ENCODE results near the gene FLACC1. TPM values are rescaled to one million over a fixed set of nuclear protein-coding genes. Genes with fewer than 3 reads are reported as not detected.

The FLACC1 gene
- total RNA-seq, 2 donors from 2014 or later: 0.27 to 0.97 TPM

DNA sequence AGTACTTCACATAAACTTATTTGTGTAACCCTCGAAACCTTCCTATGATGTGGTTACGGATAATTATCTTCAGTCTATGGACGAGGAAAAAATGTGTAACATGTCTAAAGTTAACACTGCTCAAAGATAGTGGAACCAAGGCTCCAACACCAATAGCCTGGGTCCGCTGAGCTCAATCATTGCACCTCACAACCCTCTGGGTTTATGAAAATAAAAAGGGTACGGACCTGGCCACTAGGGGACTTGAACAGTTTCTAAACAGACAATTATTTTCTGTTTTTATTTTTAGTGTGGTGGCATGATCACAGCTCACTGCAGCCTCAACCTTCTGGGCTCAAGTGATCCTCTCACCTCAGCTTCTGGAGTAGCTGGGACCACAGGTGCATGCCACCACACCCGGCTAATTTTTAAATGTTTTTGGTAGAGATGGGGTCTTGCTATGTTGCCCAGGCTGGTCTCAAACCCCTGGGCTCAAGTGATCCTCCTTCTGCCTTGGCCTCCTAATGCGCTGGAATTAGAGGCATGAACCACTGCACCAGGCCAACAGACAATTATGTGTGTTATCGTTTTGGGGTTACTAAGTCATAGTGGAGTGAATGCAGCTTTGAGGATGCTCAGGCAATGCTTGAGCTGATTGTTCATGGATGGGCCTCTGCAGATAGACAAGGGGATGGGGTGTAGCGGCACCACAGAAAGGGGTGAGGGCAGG, 86.7 kb downstream of the FLACC1 start:
- Histone ChIP-seq H3K36me3 (no peaks in the 10 kb centered on the region), H3K27me3 (replicated peaks; ENCODE audit: insufficient read depth) (no peaks in the 10 kb centered on the region), H3K4me3 (no peak overlapping the region), H3K27ac (no peak overlapping the region), H3K9me3 (no peaks in the 10 kb centered on the region), H3K4me1 (replicated peaks) (no peaks in the 10 kb centered on the region)
- DNase-seq (ENCODE audit: low spot score): no peak
- TF ChIP-seq POLR2AphosphoS5 (IDR thresholded peaks at IDR 0.05) (no peak), POLR2A (IDR thresholded peaks at IDR 0.05) (no peak)
- TF ChIP-seq, protein P1, sequence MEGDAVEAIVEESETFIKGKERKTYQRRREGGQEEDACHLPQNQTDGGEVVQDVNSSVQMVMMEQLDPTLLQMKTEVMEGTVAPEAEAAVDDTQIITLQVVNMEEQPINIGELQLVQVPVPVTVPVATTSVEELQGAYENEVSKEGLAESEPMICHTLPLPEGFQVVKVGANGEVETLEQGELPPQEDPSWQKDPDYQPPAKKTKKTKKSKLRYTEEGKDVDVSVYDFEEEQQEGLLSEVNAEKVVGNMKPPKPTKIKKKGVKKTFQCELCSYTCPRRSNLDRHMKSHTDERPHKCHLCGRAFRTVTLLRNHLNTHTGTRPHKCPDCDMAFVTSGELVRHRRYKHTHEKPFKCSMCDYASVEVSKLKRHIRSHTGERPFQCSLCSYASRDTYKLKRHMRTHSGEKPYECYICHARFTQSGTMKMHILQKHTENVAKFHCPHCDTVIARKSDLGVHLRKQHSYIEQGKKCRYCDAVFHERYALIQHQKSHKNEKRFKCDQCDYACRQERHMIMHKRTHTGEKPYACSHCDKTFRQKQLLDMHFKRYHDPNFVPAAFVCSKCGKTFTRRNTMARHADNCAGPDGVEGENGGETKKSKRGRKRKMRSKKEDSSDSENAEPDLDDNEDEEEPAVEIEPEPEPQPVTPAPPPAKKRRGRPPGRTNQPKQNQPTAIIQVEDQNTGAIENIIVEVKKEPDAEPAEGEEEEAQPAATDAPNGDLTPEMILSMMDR (IDR thresholded peaks at IDR 0.05): no peak
- intact Hi-C loops (cut with DNase I): no loop called here
- WGBS: 91% methylated on average over 9 of the region's 9 CpGs

DNA sequence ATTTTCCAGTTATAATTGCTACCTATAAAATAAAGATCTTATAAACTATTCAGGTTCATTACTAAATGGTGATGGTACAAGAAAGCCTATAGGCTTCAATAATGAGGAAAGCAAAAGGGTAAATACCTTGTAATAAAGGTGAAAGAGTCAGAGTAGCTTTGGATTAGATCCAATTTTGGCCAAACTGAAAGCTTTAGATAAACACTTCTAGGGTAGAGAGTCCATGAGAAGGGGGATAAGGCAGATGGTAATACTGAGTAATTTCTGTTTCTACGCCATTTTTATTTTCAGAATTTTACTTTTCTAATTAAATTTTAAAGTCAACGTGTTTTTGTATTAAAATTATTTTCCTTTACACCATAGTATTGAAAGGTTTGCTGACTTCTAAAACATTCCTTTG, 87.4 kb downstream of the FLACC1 start:
- no peaks in the 10 kb centered on the region for H3K4me1 ChIP-seq (replicated peaks)
- TF ChIP-seq POLR2A (IDR thresholded peaks at IDR 0.05) (no peak), POLR2AphosphoS5 (IDR thresholded peaks at IDR 0.05) (no peak)
- TF ChIP-seq, protein P1 (IDR thresholded peaks at IDR 0.05): no peak
- H3K27me3 ChIP-seq (replicated peaks; ENCODE audit: insufficient read depth): no peaks in the 10 kb centered on the region
- 93% methylated on average over 2 of the region's 2 CpGs for WGBS
- intact Hi-C loops (cut with DNase I): no loop called here
- H3K36me3 ChIP-seq: no peaks in the 10 kb centered on the region
- no peaks in the 10 kb centered on the region for H3K9me3 ChIP-seq
- no peak overlapping the region for H3K4me3 ChIP-seq
- no peak for DNase-seq (ENCODE audit: low spot score)
- no peak overlapping the region for H3K27ac ChIP-seq

DNA sequence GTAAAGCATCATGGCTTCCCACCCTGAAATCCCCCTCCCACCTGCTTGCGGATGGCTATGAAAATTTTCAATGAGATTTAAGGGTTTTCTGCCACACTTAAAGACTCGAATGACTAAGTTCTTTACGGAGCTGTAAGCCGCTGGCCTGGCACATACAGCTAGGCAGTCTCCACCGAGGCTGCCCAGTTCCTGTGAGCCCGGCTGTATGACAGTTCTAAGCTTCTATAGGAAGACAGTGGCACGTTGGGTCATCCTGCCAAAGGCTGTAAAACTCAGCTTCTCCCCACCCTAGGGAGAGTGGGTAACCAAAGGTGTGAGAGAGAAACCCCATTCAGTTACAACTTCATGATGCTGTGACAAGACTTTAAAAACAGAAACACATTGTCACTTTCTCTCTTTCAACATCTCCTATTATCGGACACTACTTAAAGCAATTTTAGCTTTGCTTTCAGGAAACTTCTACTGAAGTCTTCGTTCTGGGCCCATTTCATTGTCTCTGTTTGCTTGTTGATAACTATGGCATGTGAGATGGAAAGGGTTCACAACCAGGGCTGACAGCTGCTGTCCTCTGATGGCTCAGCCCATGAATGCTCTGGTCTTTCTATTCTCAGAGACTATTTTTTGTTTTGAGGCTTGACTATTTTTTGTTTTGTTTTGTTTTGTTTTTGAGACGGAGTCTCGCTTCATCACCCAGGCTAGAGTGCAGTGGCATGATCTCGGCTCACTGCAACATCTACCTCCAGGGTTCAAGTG, 89.7 kb downstream of the FLACC1 start:
- no peak overlapping the region for H3K4me3 ChIP-seq
- H3K9me3 ChIP-seq: no peaks in the 10 kb centered on the region
- WGBS: 85% methylated on average over 12 of the region's 12 CpGs
- no peaks in the 10 kb centered on the region for H3K4me1 ChIP-seq (replicated peaks)
- intact Hi-C loops (cut with DNase I): no loop called here
- TF ChIP-seq, protein P1 (IDR thresholded peaks at IDR 0.05): no peak
- TF ChIP-seq POLR2A (IDR thresholded peaks at IDR 0.05): no peak
- DNase-seq (ENCODE audit: low spot score): no peak
- H3K36me3 ChIP-seq: no peaks in the 10 kb centered on the region
- H3K27me3 ChIP-seq (replicated peaks; ENCODE audit: insufficient read depth): no peaks in the 10 kb centered on the region
- H3K27ac ChIP-seq: no peak overlapping the region

DNA sequence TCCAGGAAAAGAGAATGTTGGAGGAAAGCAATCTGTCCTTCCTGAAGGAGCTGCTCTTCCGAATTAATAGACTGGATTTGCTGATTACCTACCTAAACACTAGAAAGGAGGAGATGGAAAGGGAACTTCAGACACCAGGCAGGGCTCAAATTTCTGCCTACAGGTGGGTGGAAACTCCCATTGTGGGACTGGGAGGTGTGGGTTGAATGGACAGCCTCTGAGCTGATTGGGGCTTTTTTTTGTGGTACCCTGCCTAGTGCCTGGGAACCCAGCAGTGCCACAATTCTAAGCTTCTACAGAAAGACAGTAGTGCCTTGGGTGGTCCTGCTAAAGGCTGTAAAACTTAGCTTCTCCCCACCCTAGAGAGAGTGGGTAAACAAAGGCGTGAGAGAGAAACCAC, 90.5 kb downstream of the FLACC1 start:
- no peak for DNase-seq (ENCODE audit: low spot score)
- intact Hi-C loops (cut with DNase I): no loop called here
- TF ChIP-seq POLR2AphosphoS5 (IDR thresholded peaks at IDR 0.05) (no peak), POLR2A (IDR thresholded peaks at IDR 0.05) (no peak)
- TF ChIP-seq, protein P1 (IDR thresholded peaks at IDR 0.05): no peak
- Histone ChIP-seq H3K27me3 (replicated peaks; ENCODE audit: insufficient read depth) (no peaks in the 10 kb centered on the region), H3K4me1 (replicated peaks) (no peaks in the 10 kb centered on the region), H3K9me3 (no peaks in the 10 kb centered on the region), H3K27ac (no peak overlapping the region), H3K4me3 (no peak overlapping the region), H3K36me3 (no peaks in the 10 kb centered on the region)
- 78% methylated on average over 2 of the region's 2 CpGs for WGBS
